ENCODE data around the gene USP17L19. TPM values are rescaled to one million over a fixed set of nuclear protein-coding genes. Genes with fewer than 3 reads are reported as not detected.
"Not testable (repeated sequence)": the region's sequence is repeated elsewhere in the genome, so short reads cannot be mapped to it uniquely, and the experiment has no call there.

The USP17L19 gene, protein sequence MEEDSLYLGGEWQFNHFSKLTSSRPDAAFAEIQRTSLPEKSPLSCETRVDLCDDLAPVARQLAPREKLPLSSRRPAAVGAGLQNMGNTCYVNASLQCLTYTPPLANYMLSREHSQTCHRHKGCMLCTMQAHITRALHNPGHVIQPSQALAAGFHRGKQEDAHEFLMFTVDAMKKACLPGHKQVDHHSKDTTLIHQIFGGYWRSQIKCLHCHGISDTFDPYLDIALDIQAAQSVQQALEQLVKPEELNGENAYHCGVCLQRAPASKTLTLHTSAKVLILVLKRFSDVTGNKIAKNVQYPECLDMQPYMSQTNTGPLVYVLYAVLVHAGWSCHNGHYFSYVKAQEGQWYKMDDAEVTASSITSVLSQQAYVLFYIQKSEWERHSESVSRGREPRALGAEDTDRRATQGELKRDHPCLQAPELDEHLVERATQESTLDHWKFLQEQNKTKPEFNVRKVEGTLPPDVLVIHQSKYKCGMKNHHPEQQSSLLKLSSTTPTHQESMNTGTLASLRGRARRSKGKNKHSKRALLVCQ
- not detected for total RNA-seq

- CTCF ChIA-PET; H3K4me1 Mint-ChIP-seq (ENCODE audit: low read depth); H3K27me3 Mint-ChIP-seq; POLR2A ChIA-PET; H3K36me3 Mint-ChIP-seq; H3K9me3 Mint-ChIP-seq; intact Hi-C loops (cut with micrococcal nuclease); DNase-seq; H3K27ac Mint-ChIP-seq; H3K4me3 Mint-ChIP-seq: not testable (repeated sequence)
These were observed at the start of gene USP17L19 for GRCh38 chr4:9253078-9253477. Gene USP17L19 (plus strand): TSS chr4:9253378. CDS start chr4:9253378, 0 bp downstream.

GRCh38 chr4:9210357-9210756 is 42.8 kb upstream of the USP17L19 start, which contains the start of gene USP17L10:
Gene USP17L10 (plus strand): TSS chr4:9210657. CDS start chr4:9210657, 0 bp downstream.
- H3K27ac Mint-ChIP-seq; H3K9me3 Mint-ChIP-seq; intact Hi-C loops (cut with micrococcal nuclease); POLR2A ChIA-PET; H3K4me1 Mint-ChIP-seq (ENCODE audit: low read depth); DNase-seq; H3K4me3 Mint-ChIP-seq; H3K36me3 Mint-ChIP-seq; CTCF ChIA-PET; H3K27me3 Mint-ChIP-seq: not testable (repeated sequence)

GRCh38 chr4:9214701-9215100 is 38.5 kb upstream of the USP17L19 start:
- H3K36me3 Mint-ChIP-seq; H3K9me3 Mint-ChIP-seq; H3K27ac Mint-ChIP-seq; POLR2A ChIA-PET; H3K4me1 Mint-ChIP-seq (ENCODE audit: low read depth); H3K4me3 Mint-ChIP-seq; DNase-seq; intact Hi-C loops (cut with micrococcal nuclease); CTCF ChIA-PET; H3K27me3 Mint-ChIP-seq: not testable (repeated sequence)

DNA sequence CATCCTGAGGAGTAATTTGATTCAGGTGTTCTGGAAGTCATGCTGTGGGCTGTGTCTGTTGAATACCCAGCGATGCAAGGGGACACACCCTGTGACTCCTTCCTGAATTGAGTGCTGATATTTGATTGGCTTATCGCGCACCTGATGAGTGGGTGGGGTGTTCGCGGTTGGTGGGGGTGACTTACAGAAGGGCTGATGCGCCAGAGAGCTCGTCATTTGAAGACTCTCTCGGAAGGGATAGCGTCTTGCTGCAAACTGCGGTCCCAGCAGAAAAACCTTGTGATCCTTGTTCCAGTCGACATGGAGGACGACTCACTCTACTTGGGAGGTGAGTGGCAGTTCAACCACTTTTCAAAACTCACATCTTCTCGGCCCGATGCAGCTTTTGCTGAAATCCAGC is 38.1 kb upstream of the USP17L19 start, which contains the start of gene USP17L11:
TSS of gene USP17L11 (plus strand) at position 301 of the 400 bp plus-strand sequence. CDS start at position 301, 0 bp downstream.
- intact Hi-C loops (cut with micrococcal nuclease); H3K9me3 Mint-ChIP-seq; CTCF ChIA-PET; H3K27me3 Mint-ChIP-seq; H3K36me3 Mint-ChIP-seq; POLR2A ChIA-PET; DNase-seq; H3K27ac Mint-ChIP-seq; H3K4me3 Mint-ChIP-seq; H3K4me1 Mint-ChIP-seq (ENCODE audit: low read depth): not testable (repeated sequence)

DNA sequence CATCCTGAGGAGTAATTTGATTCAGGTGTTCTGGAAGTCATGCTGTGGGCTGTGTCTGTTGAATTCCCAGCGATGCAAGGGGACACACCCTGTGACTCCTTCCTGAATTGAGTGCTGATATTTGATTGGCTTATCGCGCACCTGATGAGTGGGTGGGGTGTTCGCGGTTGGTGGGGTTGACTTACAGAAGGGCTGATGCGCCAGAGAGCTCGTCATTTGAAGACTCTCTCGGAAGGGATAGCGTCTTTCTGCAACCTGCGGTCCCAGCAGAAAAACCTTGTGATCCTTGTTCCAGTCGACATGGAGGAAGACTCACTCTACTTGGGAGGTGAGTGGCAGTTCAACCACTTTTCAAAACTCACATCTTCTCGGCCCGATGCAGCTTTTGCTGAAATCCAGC is 33.3 kb upstream of the USP17L19 start, which contains the start of gene USP17L12:
TSS of gene USP17L12 (plus strand) at position 301 of the 400 bp plus-strand sequence. CDS start at position 301, 0 bp downstream.
- H3K4me3 Mint-ChIP-seq; H3K36me3 Mint-ChIP-seq; DNase-seq; intact Hi-C loops (cut with micrococcal nuclease); H3K27ac Mint-ChIP-seq; CTCF ChIA-PET; H3K4me1 Mint-ChIP-seq (ENCODE audit: low read depth); H3K9me3 Mint-ChIP-seq; H3K27me3 Mint-ChIP-seq; POLR2A ChIA-PET: not testable (repeated sequence)

- H3K36me3 Mint-ChIP-seq; H3K27ac Mint-ChIP-seq; H3K27me3 Mint-ChIP-seq; POLR2A ChIA-PET; CTCF ChIA-PET; H3K9me3 Mint-ChIP-seq; H3K4me1 Mint-ChIP-seq (ENCODE audit: low read depth); H3K4me3 Mint-ChIP-seq; intact Hi-C loops (cut with micrococcal nuclease); DNase-seq: not testable (repeated sequence)
These were observed 28.6 kb upstream of the USP17L19 start, which contains the start of gene USP17L13 for GRCh38 chr4:9224596-9224995. Gene USP17L13 (plus strand): TSS chr4:9224896. CDS start chr4:9224896, 0 bp downstream.

DNA sequence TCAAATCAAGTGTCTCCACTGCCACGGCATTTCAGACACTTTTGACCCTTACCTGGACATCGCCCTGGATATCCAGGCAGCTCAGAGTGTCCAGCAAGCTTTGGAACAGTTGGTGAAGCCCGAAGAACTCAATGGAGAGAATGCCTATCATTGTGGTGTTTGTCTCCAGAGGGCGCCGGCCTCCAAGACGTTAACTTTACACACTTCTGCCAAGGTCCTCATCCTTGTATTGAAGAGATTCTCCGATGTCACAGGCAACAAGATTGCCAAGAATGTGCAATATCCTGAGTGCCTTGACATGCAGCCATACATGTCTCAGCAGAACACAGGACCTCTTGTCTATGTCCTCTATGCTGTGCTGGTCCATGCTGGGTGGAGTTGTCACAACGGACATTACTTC is 22.9 kb upstream of the USP17L19 start:
- DNase-seq; POLR2A ChIA-PET; H3K27ac Mint-ChIP-seq; CTCF ChIA-PET; intact Hi-C loops (cut with micrococcal nuclease); H3K9me3 Mint-ChIP-seq; H3K27me3 Mint-ChIP-seq; H3K36me3 Mint-ChIP-seq; H3K4me3 Mint-ChIP-seq; H3K4me1 Mint-ChIP-seq (ENCODE audit: low read depth): not testable (repeated sequence)

DNA sequence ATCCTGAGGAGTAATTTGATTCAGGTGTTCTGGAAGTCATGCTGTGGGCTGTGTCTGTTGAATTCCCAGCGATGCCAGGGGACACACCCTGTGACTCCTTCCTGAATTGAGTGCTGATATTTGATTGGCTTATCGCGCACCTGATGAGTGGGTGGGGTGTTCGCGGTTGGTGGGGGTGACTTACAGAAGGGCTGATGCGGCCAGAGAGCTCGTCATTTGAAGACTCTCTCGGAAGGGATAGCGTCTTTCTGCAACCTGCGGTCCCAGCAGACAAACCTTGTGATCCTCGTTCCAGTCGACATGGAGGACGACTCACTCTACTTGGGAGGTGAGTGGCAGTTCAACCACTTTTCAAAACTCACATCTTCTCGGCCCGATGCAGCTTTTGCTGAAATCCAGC is 19.1 kb upstream of the USP17L19 start, which contains the start of gene USP17L15:
TSS of gene USP17L15 (plus strand) at position 301 of the 400 bp plus-strand sequence. CDS start at position 301, 0 bp downstream.
- H3K9me3 Mint-ChIP-seq; H3K27ac Mint-ChIP-seq; intact Hi-C loops (cut with micrococcal nuclease); H3K36me3 Mint-ChIP-seq; H3K4me3 Mint-ChIP-seq; DNase-seq; H3K27me3 Mint-ChIP-seq; H3K4me1 Mint-ChIP-seq (ENCODE audit: low read depth); CTCF ChIA-PET; POLR2A ChIA-PET: not testable (repeated sequence)

DNA sequence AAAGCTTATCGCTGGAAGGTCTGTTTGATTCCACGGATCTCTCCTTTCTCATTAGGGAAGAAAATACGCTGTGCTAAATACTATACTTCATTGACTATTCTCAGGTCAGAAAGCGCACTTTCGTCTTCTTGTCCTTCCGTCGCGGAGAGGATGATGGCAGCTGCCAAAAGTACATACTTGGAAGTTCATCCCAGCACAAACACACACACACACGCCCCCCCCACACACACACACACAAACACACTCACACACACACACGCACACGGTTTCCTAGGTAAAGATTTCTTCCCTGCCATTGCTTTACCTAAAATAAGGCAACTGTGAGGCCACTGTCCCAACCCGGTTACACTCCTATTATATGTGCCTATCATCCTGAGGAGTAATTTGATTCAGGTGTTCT is 14.7 kb upstream of the USP17L19 start:
- H3K4me3 Mint-ChIP-seq; H3K9me3 Mint-ChIP-seq; H3K27ac Mint-ChIP-seq; intact Hi-C loops (cut with micrococcal nuclease); POLR2A ChIA-PET; H3K4me1 Mint-ChIP-seq (ENCODE audit: low read depth); H3K36me3 Mint-ChIP-seq; H3K27me3 Mint-ChIP-seq; CTCF ChIA-PET: not testable (repeated sequence)
- peak; percentile 9 for DNase-seq

- H3K27ac Mint-ChIP-seq; intact Hi-C loops (cut with micrococcal nuclease); H3K36me3 Mint-ChIP-seq; H3K4me3 Mint-ChIP-seq; CTCF ChIA-PET; POLR2A ChIA-PET; DNase-seq; H3K9me3 Mint-ChIP-seq; H3K27me3 Mint-ChIP-seq; H3K4me1 Mint-ChIP-seq (ENCODE audit: low read depth): not testable (repeated sequence)
These were observed 9.6 kb upstream of the USP17L19 start, which contains the start of gene USP17L17 for GRCh38 chr4:9243579-9243978. Gene USP17L17 (plus strand): TSS chr4:9243879. CDS start chr4:9243879, 0 bp downstream.

GRCh38 chr4:9247953-9248680 is 5.1 kb upstream of the USP17L19 start, which contains the start of gene USP17L18:
Gene USP17L18 (plus strand): TSS chr4:9248630. CDS start chr4:9248630, 0 bp downstream.
- intact Hi-C loops (cut with micrococcal nuclease); H3K36me3 Mint-ChIP-seq; H3K27me3 Mint-ChIP-seq; H3K9me3 Mint-ChIP-seq; POLR2A ChIA-PET; H3K4me1 Mint-ChIP-seq (ENCODE audit: low read depth); H3K4me3 Mint-ChIP-seq; CTCF ChIA-PET; H3K27ac Mint-ChIP-seq: not testable (repeated sequence)
- peak; percentile 6 for DNase-seq

DNA sequence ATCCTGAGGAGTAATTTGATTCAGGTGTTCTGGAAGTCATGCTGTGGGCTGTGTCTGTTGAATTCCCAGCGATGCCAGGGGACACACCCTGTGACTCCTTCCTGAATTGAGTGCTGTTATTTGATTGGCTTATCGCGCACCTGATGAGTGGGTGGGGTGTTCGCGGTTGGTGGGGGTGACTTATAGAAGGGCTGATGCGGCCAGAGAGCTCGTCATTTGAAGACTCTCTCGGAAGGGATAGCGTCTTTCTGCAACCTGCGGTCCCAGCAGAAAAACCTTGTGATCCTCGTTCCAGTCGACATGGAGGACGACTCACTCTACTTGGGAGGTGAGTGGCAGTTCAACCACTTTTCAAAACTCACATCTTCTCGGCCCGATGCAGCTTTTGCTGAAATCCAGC is 4.6 kb downstream of the USP17L19 start, which contains the start of gene USP17L20:
TSS of gene USP17L20 (plus strand) at position 301 of the 400 bp plus-strand sequence. CDS start at position 301, 0 bp downstream.
- CTCF ChIA-PET; intact Hi-C loops (cut with micrococcal nuclease); H3K27ac Mint-ChIP-seq; H3K36me3 Mint-ChIP-seq; POLR2A ChIA-PET; H3K4me1 Mint-ChIP-seq (ENCODE audit: low read depth); H3K27me3 Mint-ChIP-seq; H3K4me3 Mint-ChIP-seq; DNase-seq; H3K9me3 Mint-ChIP-seq: not testable (repeated sequence)
